GM21423 (cell line): ENCODE results near the gene RABAC1.

Source experiments
- ATAC-seq: cut with Tn5 transposase; IDR thresholded peaks from one replicate; pipeline ENCODE4 v1.9.1; 2021; ENCODE audit warnings: mild to moderate bottlenecking, moderate library complexity; ENCODE audit not compliant: unreplicated experiment

The RABAC1 gene

DNA sequence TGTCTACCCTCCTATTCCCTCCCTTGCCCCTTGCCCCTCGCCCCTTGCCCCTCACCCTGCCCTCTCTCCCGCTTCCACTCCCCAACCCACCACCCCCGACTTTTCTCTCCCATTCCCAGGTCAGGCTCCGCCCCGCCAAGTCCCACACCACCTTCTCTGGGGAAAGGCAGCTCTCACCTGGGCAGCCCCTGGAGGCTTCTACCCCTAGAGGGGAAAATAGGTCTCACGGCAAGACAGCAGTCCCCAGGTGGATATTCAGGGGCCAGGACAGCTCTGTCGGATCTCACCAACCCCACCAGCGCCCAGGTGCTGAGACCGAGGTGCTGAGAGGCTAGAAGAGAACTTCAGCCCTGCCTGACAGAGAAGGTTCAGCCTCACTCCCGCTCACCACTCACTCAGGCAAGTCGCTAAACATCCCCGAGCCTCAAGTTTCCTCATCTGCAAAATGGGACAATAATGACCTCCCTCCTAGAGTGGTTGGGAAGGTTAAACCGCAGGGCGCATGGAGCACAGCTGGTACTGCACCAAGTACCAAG lies 29.5 kb downstream of the RABAC1 start:
- no peak for ATAC-seq

- no peak for ATAC-seq
Observed at GRCh38 chr19:41928754-41929535, 30.2 kb downstream of the RABAC1 start.

- no peak for ATAC-seq
Observed at GRCh38 chr19:41928221-41928683, 30.9 kb downstream of the RABAC1 start, which contains the start of gene ERFL. ERFL (minus strand) TSS chr19:41928449; CDS start chr19:41912919, 15,530 bp downstream.

DNA sequence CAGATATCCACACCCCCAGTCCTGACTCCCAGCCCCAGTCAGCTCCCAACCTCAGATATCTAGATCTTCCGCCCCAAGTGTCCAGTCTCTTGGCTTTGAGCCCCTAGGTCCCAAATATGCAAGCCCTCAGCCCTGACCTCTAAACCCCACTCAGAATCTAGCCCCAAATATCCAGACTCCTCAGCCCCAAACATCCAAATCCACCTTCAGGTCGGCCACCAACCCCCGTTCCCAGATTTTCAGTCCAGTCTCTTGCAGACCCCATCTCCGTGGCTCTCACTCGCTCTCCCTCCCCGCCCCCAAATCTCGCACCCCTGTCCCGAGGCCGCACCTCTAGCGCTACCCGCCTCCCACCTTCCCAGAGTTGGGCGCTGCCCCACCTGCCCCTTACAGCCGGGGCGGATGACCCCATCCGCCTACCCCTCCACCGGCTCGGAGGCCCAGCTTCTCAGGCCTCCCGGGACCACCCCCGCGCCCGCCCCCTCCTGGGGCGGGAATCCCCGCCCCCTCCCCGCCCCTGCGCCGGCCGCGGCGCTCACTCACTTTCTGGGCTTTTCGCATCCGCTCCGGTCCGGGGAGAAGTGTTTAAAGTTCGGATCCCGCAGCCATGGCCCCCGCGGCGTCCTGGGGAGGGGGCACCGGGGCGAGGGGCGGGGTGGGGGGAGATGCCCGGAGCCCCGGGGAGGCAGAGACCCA lies 31.5 kb downstream of the RABAC1 start:
- no peak for ATAC-seq

- ATAC-seq, result no peak
Observed at GRCh38 chr19:41926763-41927496, 32.2 kb downstream of the RABAC1 start.

GRCh38 chr19:41926028-41926762 lies 32.9 kb downstream of the RABAC1 start:
- ATAC-seq, result no peak

GRCh38 chr19:41925208-41926003 lies 33.7 kb downstream of the RABAC1 start:
- no peak for ATAC-seq

DNA sequence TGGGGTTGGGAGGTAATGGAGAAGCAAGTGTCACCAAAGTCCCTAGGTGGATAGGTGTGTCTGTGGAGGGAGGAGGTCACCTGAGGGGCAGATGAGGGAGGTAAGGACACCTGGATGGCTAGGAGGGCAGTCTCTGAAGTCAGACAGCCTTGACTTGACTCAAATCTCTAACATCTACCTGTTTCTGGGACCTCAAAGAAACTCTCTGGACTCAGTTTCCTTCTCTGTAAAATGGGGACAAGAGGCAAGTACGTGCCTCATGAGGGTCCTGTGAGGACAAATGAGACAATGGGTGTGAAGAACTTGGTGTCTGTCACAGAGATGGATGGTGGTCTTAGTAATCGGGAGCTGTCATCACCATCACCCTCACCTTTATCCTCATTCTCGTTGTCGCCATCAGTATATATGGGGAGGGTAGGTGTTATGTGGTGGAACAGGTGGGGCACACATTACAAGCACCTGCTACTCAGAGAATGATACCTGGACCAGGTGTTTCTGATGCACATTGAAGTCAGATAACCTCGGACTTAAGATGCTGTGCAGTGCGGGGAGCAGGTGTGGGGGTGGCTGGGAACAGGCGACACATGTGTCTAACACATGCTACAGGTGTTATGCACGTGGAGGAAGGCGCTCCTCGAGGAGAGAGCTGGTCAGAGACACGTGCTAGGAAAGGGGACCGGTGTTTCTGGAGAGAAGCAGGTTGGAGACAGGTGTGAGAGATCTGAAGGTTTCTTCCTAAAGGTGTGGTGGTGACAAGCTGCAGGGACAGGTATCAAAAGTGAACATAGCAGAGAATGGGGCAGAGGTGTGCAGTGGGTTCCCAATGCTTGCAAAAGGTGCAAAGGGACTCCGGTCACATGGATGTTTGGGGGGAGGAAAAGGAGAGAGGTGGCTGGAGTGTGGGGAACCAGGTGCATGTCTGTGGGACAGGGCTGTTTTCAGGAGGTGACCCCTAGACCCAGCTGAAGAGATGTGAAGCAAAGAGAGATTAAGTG lies 34.7 kb downstream of the RABAC1 start:
- ATAC-seq, result no peak

- ATAC-seq, result no peak
Observed at GRCh38 chr19:41923045-41923788, 35.9 kb downstream of the RABAC1 start.

- ATAC-seq, result no peak
Observed at GRCh38 chr19:41922585-41922984, 36.5 kb downstream of the RABAC1 start.

DNA sequence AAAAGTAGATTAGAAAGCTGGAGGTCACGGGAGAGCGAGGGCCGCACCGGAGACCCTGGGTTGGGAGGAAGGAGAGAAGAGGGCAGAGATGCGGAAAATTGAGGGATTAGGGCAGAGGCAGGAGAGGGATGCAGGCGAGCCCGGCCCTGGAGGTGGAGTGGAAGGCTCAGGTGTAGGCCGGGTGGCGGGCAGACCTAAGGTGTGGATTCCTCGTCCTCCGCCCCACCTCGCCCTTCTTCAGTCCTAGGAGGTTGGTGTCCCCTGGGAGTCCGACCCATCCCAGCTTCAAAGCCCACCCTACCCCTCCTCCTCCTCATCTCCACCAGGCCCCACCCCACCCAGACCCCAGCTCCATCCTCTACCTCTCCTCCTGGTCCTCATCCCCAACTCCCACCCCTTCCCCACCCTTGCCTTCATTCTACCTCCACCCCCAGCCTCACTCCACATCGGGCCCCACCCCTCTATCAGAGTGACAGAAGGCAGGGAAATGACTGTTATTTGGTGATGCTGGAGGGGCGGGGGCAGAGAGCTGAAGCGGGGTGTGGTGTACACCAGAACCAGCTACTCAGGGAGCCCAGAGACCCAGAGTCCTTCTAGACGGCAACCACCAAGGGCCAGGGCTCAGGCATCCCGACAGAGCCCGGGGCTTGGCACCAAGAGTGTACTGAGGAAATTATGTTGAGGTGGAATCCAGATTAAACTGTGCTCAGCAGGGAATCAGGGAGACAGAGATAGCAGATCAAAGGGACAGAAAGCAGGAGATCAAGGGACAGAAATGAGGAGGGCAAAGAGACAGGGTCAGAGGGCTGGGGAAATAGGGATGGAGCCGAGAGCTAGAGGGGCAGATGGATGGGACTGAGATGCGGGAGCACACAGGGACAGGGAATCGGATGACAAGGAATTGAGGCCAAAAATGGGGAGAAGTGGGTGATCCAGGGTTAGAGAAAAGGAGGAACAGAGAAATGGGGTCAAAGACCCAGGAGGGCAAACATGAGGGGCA lies 37.2 kb downstream of the RABAC1 start:
- ATAC-seq, result no peak

- no peak for ATAC-seq
Observed at GRCh38 chr19:41920882-41921576, 38.1 kb downstream of the RABAC1 start.

DNA sequence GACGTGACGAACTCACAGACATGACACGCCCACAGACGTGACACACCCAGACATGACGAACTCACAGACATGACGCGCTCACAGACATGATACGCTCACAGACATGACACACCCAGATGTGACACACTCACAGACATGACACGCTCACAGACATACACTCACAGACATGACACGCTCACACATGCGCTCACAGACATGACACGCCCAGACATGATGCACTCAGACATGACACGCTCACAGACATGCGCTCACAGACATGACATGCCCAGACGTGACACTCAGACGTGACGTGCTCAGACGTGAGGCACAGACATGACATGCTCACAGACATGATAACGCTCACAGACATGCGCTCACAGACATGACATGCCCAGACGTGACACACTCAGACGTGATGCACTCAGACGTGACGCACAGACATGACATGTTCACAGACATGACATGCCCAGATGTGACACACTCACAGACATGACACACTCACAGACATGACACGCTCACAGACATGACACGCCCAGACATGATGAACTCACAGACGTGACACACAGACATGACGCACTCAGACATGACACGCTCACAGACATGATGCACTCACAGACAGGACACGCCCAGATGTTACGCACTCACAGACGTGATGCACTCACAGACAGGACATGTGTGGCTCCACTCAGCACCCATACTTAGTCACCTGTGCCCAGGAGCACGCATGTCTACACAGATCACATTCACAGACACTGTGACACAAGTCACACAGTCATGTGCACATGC lies 39.0 kb downstream of the RABAC1 start:
- no peak for ATAC-seq

GRCh38 chr19:41918653-41919244 lies 40.4 kb downstream of the RABAC1 start:
- no peak for ATAC-seq

- no peak for ATAC-seq
Observed at GRCh38 chr19:41918095-41918494, 41.0 kb downstream of the RABAC1 start.
